GM18909 (cell line): ENCODE measurements around the gene HOXA6.

Experiments used
- ATAC-seq: cut with Tn5 transposase; IDR thresholded peaks from one replicate; pipeline ENCODE4 v1.9.1; 2021; ENCODE audit warnings: mild to moderate bottlenecking; ENCODE audit not compliant: unreplicated experiment, poor library complexity

Gene HOXA6

GRCh38 chr7:27126596-27127327 lies 20.8 kb downstream of the HOXA6 start:
- no peak for ATAC-seq

- no peak for ATAC-seq
These were observed 21.6 kb downstream of the HOXA6 start for GRCh38 chr7:27125986-27126394.

GRCh38 chr7:27124902-27125689 lies 22.5 kb downstream of the HOXA6 start:
- no peak for ATAC-seq

- no peak for ATAC-seq
These were observed 23.3 kb downstream of the HOXA6 start for GRCh38 chr7:27124096-27124901.

- no peak for ATAC-seq
These were observed 24.0 kb downstream of the HOXA6 start for GRCh38 chr7:27123477-27124053.

GRCh38 chr7:27123007-27123476 lies 24.5 kb downstream of the HOXA6 start:
- ATAC-seq: no peak

- ATAC-seq: no peak
These were observed 25.3 kb downstream of the HOXA6 start for GRCh38 chr7:27122077-27122910.

GRCh38 chr7:27121684-27122076 lies 25.9 kb downstream of the HOXA6 start:
- no peak for ATAC-seq

GRCh38 chr7:27119412-27119911 lies 28.1 kb downstream of the HOXA6 start:
- no peak for ATAC-seq

GRCh38 chr7:27118580-27118979 lies 29.0 kb downstream of the HOXA6 start:
- no peak for ATAC-seq

- ATAC-seq: no peak
These were observed 29.6 kb downstream of the HOXA6 start for GRCh38 chr7:27117887-27118491.

GRCh38 chr7:27116962-27117886 lies 30.4 kb downstream of the HOXA6 start:
- ATAC-seq: no peak

GRCh38 chr7:27116031-27116961 lies 31.3 kb downstream of the HOXA6 start:
- no peak for ATAC-seq

GRCh38 chr7:27115221-27116026 lies 32.1 kb downstream of the HOXA6 start:
- no peak for ATAC-seq

- ATAC-seq: no peak
These were observed 32.7 kb downstream of the HOXA6 start for GRCh38 chr7:27114881-27115220.
